Hepatocyte (in vitro differentiated cells): ENCODE measurements around the gene GPRC5A.

Source experiments
- CTCF ChIP-seq: fragments of 200-600 bp; sonication (generic); IDR thresholded peaks from 2 replicates; pipeline ENCODE4 v1.5.1; 2016; ENCODE audit warnings: antibody characterized with exemption, mild to moderate bottlenecking; ENCODE audit not compliant: poor library complexity
- EZH2 ChIP-seq: fragments of 200-600 bp; sonication (generic); IDR thresholded peaks from 2 replicates; pipeline ENCODE4 v1.6.1; 2016; ENCODE audit warnings: antibody characterized with exemption, mild to moderate bottlenecking, borderline replicate concordance
- EZH2phosphoT487 ChIP-seq: fragments of 200-600 bp; sonication (generic); IDR thresholded peaks from one replicate; pipeline ENCODE4 v1.6.1; 2018; ENCODE audit warnings: antibody characterized with exemption, mild to moderate bottlenecking, low read depth, moderate library complexity; ENCODE audit not compliant: unreplicated experiment, severe bottlenecking

GRCh38 chr12:12925388-12925787 lies 34.0 kb downstream of the GPRC5A start:
- TF ChIP-seq CTCF (no peak), EZH2phosphoT487 (no peak), EZH2 (no peak)
